Fibroblast of mammary gland (primary cell): ENCODE data around the gene CDH10.

Experiments used
- DNase-seq: peaks from one replicate; pipeline ENCODE4 v3.0.0-alpha.2; 2010; ENCODE audit warnings: low read depth
- H3K4me3 ChIP-seq: 2 replicates; pipeline ENCODE4 v1.5.1; 2011; ENCODE audit warnings: low read depth, mild to moderate bottlenecking, low read length, moderate library complexity; ENCODE audit not compliant: control insufficient read depth
- CTCF ChIP-seq: conservative IDR thresholded peaks from 2 replicates; pipeline ENCODE4 v1.5.1; 2011; ENCODE audit warnings: low read depth, low read length, inconsistent platforms; ENCODE audit not compliant: control insufficient read depth, insufficient read depth

Gene CDH10

GRCh38 chr5:24630918-24631317 is 13.9 kb downstream of the CDH10 start:
- no peak for TF ChIP-seq CTCF
- H3K4me3 ChIP-seq, result no peak overlapping the region
- DNase-seq, result no peak

GRCh38 chr5:24629798-24630197 is 15.0 kb downstream of the CDH10 start:
- DNase-seq, result no peak
- TF ChIP-seq CTCF, result no peak
- no peak overlapping the region for H3K4me3 ChIP-seq

GRCh38 chr5:24624872-24625271 is 19.9 kb downstream of the CDH10 start:
- no peak for DNase-seq
- no peak for TF ChIP-seq CTCF
- no peak overlapping the region for H3K4me3 ChIP-seq

- no peak for TF ChIP-seq CTCF
- DNase-seq, result no peak
- no peak overlapping the region for H3K4me3 ChIP-seq
Observed at GRCh38 chr5:24623624-24624023, 21.2 kb downstream of the CDH10 start.

GRCh38 chr5:24623031-24623430 is 21.7 kb downstream of the CDH10 start:
- no peak overlapping the region for H3K4me3 ChIP-seq
- TF ChIP-seq CTCF, result no peak
- no peak for DNase-seq

- H3K4me3 ChIP-seq, result no peak overlapping the region
- DNase-seq, result no peak
- TF ChIP-seq CTCF, result no peak
Observed at GRCh38 chr5:24621792-24622191, 23.0 kb downstream of the CDH10 start.

- H3K4me3 ChIP-seq, result no peak overlapping the region
- DNase-seq, result no peak
- no peak for TF ChIP-seq CTCF
Observed at GRCh38 chr5:24616566-24616965, 28.2 kb downstream of the CDH10 start.
